GM12801 (cell line): Measurements from ENCODE around the gene SH3RF3.

Experiments used
- TF ChIP-seq, protein P1 (sequence below): IDR thresholded peaks from one replicate; pipeline ENCODE4 v1.5.1; 2011; ENCODE audit warnings: control low read depth; ENCODE audit not compliant: insufficient read length; ENCODE audit errors: extremely low read depth

The SH3RF3 gene

DNA sequence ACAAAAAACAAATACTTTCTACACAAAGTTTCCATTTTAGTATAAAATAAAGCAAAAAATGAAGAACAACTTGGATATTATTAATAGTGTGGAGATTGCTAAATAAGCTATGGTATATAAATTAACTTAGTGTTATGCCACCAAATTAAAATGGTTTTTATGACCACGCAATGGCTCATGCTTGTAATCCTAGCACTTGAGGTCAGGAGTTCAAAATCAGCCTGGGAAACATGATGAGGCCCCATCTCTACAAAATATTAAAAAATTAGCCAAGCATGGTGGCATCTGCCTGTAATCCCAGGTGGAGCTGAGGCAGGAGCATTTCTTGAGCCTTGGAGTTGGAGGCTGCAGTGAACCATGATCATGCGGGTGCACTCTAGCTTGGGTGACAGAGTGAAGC, 108.8 kb downstream of the SH3RF3 start:
- TF ChIP-seq, protein P1, sequence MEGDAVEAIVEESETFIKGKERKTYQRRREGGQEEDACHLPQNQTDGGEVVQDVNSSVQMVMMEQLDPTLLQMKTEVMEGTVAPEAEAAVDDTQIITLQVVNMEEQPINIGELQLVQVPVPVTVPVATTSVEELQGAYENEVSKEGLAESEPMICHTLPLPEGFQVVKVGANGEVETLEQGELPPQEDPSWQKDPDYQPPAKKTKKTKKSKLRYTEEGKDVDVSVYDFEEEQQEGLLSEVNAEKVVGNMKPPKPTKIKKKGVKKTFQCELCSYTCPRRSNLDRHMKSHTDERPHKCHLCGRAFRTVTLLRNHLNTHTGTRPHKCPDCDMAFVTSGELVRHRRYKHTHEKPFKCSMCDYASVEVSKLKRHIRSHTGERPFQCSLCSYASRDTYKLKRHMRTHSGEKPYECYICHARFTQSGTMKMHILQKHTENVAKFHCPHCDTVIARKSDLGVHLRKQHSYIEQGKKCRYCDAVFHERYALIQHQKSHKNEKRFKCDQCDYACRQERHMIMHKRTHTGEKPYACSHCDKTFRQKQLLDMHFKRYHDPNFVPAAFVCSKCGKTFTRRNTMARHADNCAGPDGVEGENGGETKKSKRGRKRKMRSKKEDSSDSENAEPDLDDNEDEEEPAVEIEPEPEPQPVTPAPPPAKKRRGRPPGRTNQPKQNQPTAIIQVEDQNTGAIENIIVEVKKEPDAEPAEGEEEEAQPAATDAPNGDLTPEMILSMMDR, result no peak

DNA sequence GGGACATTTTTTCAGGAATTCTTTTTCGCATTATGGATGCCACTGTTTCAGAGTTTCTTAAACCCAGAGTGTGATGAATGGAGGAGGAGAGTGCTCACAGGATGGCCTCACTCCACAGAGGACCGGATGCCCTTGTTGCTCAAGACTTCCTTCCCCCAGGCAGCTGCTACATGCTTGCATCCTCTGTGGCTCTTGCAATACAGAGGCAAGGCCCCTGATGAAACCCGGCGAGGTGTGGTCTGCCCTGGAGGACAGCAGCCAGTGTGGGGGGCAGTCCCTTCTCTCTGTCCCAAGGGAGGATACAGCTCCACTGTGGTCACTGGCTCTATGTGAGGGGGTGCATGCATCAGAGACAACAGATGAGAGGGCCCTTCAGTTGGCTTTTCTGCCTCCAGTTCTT, 109.6 kb downstream of the SH3RF3 start:
- TF ChIP-seq, protein P1, result no peak

DNA sequence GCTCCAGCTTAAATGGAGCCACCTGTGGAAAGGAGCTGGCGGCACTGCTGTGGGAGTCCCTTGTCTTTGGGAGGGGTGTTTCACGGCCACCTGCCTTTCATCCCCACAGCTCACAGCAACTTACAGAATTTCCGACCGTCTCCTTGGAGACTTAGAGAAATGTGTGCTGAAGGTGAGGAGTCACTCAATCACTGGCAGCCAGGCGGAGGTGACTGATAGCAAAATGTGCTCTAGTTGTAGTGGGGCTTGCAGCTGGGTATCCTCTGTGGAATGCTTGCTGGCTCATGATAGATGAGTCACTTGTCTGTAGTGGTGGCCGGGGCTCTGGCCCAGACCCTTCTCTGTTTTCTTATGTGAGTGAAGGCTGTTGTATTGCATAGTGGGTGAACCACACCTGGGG, 110.7 kb downstream of the SH3RF3 start:
- TF ChIP-seq, protein P1, result no peak

DNA sequence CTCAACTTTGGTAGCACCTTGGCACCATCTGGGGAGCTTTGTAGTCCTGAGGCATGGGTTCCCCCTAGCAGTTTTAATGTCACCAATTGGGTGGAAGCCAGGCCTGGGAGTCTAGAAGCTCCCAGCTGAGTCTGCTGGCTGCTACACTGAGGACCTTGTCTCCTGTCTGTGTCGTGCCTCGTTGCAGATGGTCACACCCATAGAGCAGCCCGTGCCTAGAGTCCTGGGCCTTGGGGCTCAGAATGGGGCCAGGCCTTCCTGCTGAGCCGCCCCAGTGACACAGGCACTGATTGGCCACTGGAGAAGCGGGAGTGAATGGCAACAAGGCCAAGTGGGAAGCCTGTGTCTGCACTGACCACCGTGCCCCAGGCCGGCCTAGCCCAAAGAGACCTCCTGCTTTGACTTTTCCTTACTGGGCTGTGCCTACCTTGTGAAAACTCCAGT, 113.2 kb downstream of the SH3RF3 start:
- TF ChIP-seq, protein P1, result no peak

DNA sequence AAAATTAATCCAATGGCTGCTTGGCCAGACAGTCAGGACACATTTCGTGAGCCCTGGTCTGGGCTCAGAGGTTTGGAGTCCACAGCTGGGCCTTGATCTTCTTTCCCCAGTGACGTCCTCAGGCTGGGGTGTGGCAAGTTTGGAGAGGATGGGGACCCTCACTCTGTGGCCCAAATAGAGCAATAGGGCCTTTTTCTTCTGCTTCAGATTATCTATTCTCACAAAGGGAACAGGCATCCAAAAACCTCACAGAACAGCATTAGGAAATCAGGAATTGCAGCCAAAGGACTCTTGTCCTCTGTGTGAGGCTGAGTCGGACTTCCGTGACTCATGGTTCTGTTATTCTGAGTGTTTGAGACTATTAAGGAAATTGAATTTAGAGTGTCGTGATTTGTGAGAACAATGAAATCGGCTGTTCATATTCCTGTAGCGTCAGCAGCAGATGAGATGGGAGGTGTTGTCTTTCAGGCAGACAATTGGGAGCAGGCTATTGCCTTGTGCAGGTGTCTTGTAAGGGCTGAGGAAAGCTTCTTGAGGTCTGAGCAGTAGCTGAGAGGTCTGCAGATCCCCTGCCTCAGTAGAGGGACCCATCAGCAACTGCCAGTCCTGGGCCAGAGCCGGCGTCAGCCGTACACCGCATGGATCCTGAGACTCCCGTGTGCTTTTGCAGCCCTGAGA, 113.8 kb downstream of the SH3RF3 start:
- TF ChIP-seq, protein P1, result no peak

DNA sequence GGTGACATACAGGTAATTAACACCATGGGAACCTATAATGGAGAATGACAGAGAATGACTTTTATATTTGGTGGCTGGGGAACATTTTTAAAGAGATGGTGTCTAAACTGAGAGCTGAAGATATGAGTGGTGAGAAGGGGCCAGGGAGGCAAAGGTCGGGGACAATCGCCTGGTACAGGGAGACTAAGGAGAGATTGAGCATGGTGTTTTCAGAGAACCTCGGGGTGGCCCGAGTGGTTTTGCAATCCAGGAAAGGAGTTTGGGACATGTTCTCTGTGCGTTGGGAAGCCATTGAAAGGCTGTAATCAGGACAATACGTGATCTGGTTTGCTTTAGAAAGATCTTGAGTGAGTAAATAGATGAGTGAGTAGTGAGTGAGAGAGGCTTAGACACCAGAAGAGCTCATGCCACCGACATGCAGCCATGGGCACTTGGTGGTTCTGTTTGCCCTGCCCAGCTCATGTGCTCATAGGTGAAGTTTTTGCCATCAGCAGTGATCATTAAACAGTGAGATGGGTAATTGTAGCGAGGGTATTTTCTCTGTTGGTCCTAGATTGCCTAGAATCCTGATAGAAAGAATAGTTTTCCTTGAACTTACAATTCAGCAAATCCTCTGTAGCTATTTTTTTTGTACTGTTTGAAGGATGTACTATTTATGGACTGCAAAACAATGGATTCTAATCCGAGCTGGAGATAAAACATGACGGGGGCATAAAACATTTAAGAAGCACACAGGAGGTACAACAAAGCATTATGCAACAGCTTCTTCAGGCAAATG, 114.7 kb downstream of the SH3RF3 start:
- TF ChIP-seq, protein P1, result no peak

DNA sequence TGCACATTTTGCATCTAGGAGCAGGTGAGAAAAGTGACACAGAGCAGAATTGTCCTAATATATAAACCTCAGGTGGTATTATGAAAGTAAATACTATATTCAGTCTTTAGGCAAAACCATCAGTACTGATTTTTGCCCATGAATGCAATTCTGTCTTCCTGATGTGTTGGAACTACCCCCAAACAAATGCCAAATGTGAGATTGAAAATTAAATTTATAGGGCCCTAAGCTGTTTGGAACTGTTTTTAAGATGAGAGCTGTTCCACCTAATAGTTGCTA, 115.2 kb downstream of the SH3RF3 start:
- TF ChIP-seq, protein P1, result no peak
